Uterus (tissue), 2 donors: Measurements from ENCODE around the gene NRG4.

Source experiments
- POLR2A ChIP-seq, 2 donors: fragments of 450-650 bp; IDR thresholded peaks; one replicate each; pipeline ENCODE4 v1.6.1; 2016; ENCODE audit warnings: antibody characterized with exemption in 2 of 2, mild to moderate bottlenecking in 1 of 2, moderate library complexity in 1 of 2
- TF ChIP-seq, protein P1 (sequence below), 4 experiments: fragments of 200-600 bp in 2 of 4; fragments of 450-650 bp in 2 of 4; sonication (generic) in 2 of 4; IDR thresholded peaks; one replicate each; pipeline ENCODE4 v1.5.1; 2016 to 2019; ENCODE audit warnings: antibody characterized with exemption in 4 of 4, mild to moderate bottlenecking in 2 of 4, moderate library complexity in 1 of 4

DNA sequence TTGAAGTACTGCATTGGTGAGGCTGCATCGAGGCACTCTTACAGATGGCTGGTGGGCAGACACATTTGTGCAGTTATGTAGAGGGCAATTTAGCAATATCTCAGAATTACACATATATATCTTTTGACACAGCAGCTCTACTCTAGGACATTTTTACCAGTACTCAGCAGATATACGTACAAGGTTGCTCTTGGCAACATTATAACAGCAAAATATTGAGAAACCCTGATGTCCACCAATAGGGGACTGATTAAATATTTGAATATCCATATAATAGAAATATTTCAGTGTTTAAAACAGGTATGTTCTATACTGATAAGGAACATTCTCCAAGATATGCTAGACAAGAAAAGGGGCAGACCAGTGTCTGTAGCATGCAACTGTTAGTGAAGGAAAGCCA is 116.5 kb downstream of the NRG4 start:
- TF ChIP-seq, protein P1, sequence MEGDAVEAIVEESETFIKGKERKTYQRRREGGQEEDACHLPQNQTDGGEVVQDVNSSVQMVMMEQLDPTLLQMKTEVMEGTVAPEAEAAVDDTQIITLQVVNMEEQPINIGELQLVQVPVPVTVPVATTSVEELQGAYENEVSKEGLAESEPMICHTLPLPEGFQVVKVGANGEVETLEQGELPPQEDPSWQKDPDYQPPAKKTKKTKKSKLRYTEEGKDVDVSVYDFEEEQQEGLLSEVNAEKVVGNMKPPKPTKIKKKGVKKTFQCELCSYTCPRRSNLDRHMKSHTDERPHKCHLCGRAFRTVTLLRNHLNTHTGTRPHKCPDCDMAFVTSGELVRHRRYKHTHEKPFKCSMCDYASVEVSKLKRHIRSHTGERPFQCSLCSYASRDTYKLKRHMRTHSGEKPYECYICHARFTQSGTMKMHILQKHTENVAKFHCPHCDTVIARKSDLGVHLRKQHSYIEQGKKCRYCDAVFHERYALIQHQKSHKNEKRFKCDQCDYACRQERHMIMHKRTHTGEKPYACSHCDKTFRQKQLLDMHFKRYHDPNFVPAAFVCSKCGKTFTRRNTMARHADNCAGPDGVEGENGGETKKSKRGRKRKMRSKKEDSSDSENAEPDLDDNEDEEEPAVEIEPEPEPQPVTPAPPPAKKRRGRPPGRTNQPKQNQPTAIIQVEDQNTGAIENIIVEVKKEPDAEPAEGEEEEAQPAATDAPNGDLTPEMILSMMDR (IDR thresholded peaks at IDR 0.05): no peak
- no peak for TF ChIP-seq POLR2A (IDR thresholded peaks at IDR 0.05)
